Tibial nerve (tissue), 4 donors: ENCODE measurements around the gene PADI3. TPM values are rescaled to one million over a fixed set of nuclear protein-coding genes. Genes with fewer than 3 reads are reported as not detected.
"Not testable (repeated sequence)": the region's sequence is repeated elsewhere in the genome, so short reads cannot be mapped to it uniquely, and the experiment has no call there.

Experiments used
- DNase-seq, 2 donors: peaks; one replicate each; pipeline ENCODE4 v3.0.0-alpha.2; 2019; ENCODE audit warnings: low spot score in 2 of 2
- H3K27ac ChIP-seq, 4 donors: fragments of 200-600 bp; sonication (generic) in 3 of 4; one replicate each; pipeline ENCODE4 v1.5.1; 2017 to 2019; ENCODE audit warnings: mild to moderate bottlenecking in 1 of 4
- H3K27me3 ChIP-seq, 2 donors: fragments of 200-600 bp; sonication (generic) in 1 of 2; one replicate each; pipeline versions ENCODE4 v1.5.1 to v1.6.0; 2017 to 2019
- H3K36me3 ChIP-seq, 3 donors: fragments of 200-600 bp; sonication (generic); one replicate each; pipeline ENCODE4 v1.5.1; 2018 to 2019
- H3K4me1 ChIP-seq, 4 donors: fragments of 200-600 bp; sonication (generic) in 3 of 4; one replicate each; pipeline ENCODE4 v1.5.1; 2017 to 2019
- H3K4me3 ChIP-seq, 4 donors: fragments of 200-600 bp; sonication (generic) in 3 of 4; one replicate each; pipeline ENCODE4 v1.5.1; 2017 to 2019; ENCODE audit warnings: mild to moderate bottlenecking in 1 of 4, moderate library complexity in 1 of 4
- H3K9me3 ChIP-seq, 4 donors: fragments of 200-600 bp; sonication (generic) in 3 of 4; one replicate each; pipeline ENCODE4 v1.5.1; 2017 to 2019
- CTCF ChIP-seq, 5 experiments: fragments of 200-600 bp in 3 of 5; fragments of 450-650 bp in 2 of 5; sonication (generic) in 3 of 5; IDR thresholded peaks; one replicate each; pipeline ENCODE4 v1.5.1; 2016 to 2019; ENCODE audit warnings: antibody characterized with exemption in 5 of 5, mild to moderate bottlenecking in 3 of 5, moderate library complexity in 2 of 5
- EP300 ChIP-seq, 2 donors: sonication (generic); formaldehyde crosslinking; IDR thresholded peaks; one replicate each; pipeline ENCODE4 v1.6.1; 2017; ENCODE audit warnings: antibody characterized with exemption in 2 of 2, mild to moderate bottlenecking in 1 of 2
- POLR2A ChIP-seq, 2 donors: fragments of 450-650 bp; IDR thresholded peaks; one replicate each; pipeline ENCODE4 v1.6.1; 2017; ENCODE audit warnings: antibody characterized with exemption in 2 of 2, mild to moderate bottlenecking in 2 of 2, moderate library complexity in 2 of 2
- WGBS, 2 donors: methylation state at CpG; one replicate each; pipeline ENCODE4 v1.1.5; 2018; 5-methylcytosine and 5-hydroxymethylcytosine counted together
- total RNA-seq, 4 donors: library from RNA; depleted of rRNA; stranded (reverse); fragments of >200 nt; gene quantifications; one replicate each; pipeline ENCODE4 v1.1.0, GENCODE V29; 2016

The PADI3 gene
- total RNA-seq, 4 donors from 2014 or later, result not detected

- Histone ChIP-seq H3K36me3 (no peaks in the 10 kb centered on the region), H3K4me3 (no peak overlapping the region), H3K27me3 (peaks cover 0 to 30% of the 10 kb centered on the region in 2 donors), H3K9me3 (no peaks in the 10 kb centered on the region), H3K4me1 (no peaks in the 10 kb centered on the region), H3K27ac (no peak overlapping the region)
- DNase-seq, result peak in 1 of 2 donors; percentile 18
- WGBS, 2 donors, result 6 to 29% methylated on average over 1 of the region's 1 CpG
- TF ChIP-seq CTCF (IDR thresholded peaks at IDR 0.05) (no peak), EP300 (IDR thresholded peaks at IDR 0.05) (no peak), POLR2A (IDR thresholded peaks at IDR 0.05) (no peak)
Measured at GRCh38 chr1:17239420-17239819, 9.5 kb upstream of the PADI3 start.

GRCh38 chr1:17241011-17241779, 7.7 kb upstream of the PADI3 start:
- H3K9me3 ChIP-seq, DNase-seq, H3K27ac ChIP-seq, H3K4me1 ChIP-seq, H3K4me3 ChIP-seq, H3K36me3 ChIP-seq: not testable (repeated sequence)
- 40 to 45% methylated on average over 28 of the region's 28 CpGs for WGBS, 2 donors
- H3K27me3 ChIP-seq, result peaks cover 0 to 30% of the 10 kb centered on the region in 2 donors

- H3K27ac ChIP-seq, H3K9me3 ChIP-seq, H3K4me1 ChIP-seq, DNase-seq, H3K36me3 ChIP-seq, H3K4me3 ChIP-seq: not testable (repeated sequence)
- peaks cover 0 to 30% of the 10 kb centered on the region in 2 donors for H3K27me3 ChIP-seq
- 73 to 77% methylated on average over 11 of the region's 11 CpGs for WGBS, 2 donors
Measured at GRCh38 chr1:17241780-17242074, 7.2 kb upstream of the PADI3 start.

GRCh38 chr1:17243274-17243673, 5.6 kb upstream of the PADI3 start:
- no peak for DNase-seq
- 82 to 84% methylated on average over 1 of the region's 1 CpG for WGBS, 2 donors

GRCh38 chr1:17244821-17245740, 3.8 kb upstream of the PADI3 start:
- no peak for DNase-seq
- Histone ChIP-seq H3K4me3 (no peak overlapping the region), H3K27me3 (peaks cover 0 to 26% of the 10 kb centered on the region in 2 donors), H3K27ac (no peak overlapping the region), H3K9me3 (no peaks in the 10 kb centered on the region), H3K36me3 (no peaks in the 10 kb centered on the region), H3K4me1 (no peaks in the 10 kb centered on the region)
- WGBS, 2 donors, result 61 to 63% methylated on average over 14 of the region's 14 CpGs
- no peak for TF ChIP-seq EP300 (IDR thresholded peaks at IDR 0.05)
- no peak for TF ChIP-seq POLR2A (IDR thresholded peaks at IDR 0.05)
- no peak for TF ChIP-seq CTCF (IDR thresholded peaks at IDR 0.05)

More at GRCh38 chr1:17243274-17243673, 5.6 kb upstream of the PADI3 start:
- H3K4me1 ChIP-seq, result no peaks in the 10 kb centered on the region
- TF ChIP-seq POLR2A (IDR thresholded peaks at IDR 0.05) (no peak), EP300 (IDR thresholded peaks at IDR 0.05) (no peak), CTCF (IDR thresholded peaks at IDR 0.05) (no peak)
- H3K9me3 ChIP-seq, result no peaks in the 10 kb centered on the region
- no peaks in the 10 kb centered on the region for H3K36me3 ChIP-seq
- H3K27me3 ChIP-seq, result peaks cover 0 to 30% of the 10 kb centered on the region in 2 donors
- no peak overlapping the region for H3K27ac ChIP-seq
- H3K4me3 ChIP-seq, result no peak overlapping the region

GRCh38 chr1:17245816-17246325, 3.0 kb upstream of the PADI3 start:
- Histone ChIP-seq H3K27ac (no peak overlapping the region), H3K27me3 (peaks cover 0 to 24% of the 10 kb centered on the region in 2 donors), H3K4me3 (no peak overlapping the region), H3K36me3 (no peaks in the 10 kb centered on the region), H3K4me1 (no peaks in the 10 kb centered on the region), H3K9me3 (no peaks in the 10 kb centered on the region)
- 62 to 72% methylated on average over 7 of the region's 7 CpGs for WGBS, 2 donors
- no peak for DNase-seq
- TF ChIP-seq CTCF (IDR thresholded peaks at IDR 0.05) (no peak), EP300 (IDR thresholded peaks at IDR 0.05) (no peak), POLR2A (IDR thresholded peaks at IDR 0.05) (no peak)
